HEK293 (cell line): ENCODE measurements around the gene GJC1.

Experiments used
- CTCF ChIP-seq: fragments of 450-650 bp; formaldehyde crosslinking; IDR thresholded peaks from 2 replicates; pipeline ENCODE4 v1.5.1; 2016; ENCODE audit warnings: missing biosample characterization, missing genetic modification characterization
- MYNN ChIP-seq: fragments of 450-650 bp; formaldehyde crosslinking; IDR thresholded peaks from 2 replicates; pipeline ENCODE4 v1.5.1; 2016; ENCODE audit warnings: missing biosample characterization, missing genetic modification characterization, borderline replicate concordance
- PBX3 ChIP-seq: sonication (generic); formaldehyde crosslinking; IDR thresholded peaks from 2 replicates; pipeline ENCODE4 v1.8.1; 2022; ENCODE audit warnings: mild to moderate bottlenecking, moderate library complexity, missing genetic modification reagents
- REPIN1 ChIP-seq: fragments of 450-650 bp; formaldehyde crosslinking; IDR thresholded peaks from 2 replicates; pipeline ENCODE4 v1.5.1; 2017; ENCODE audit warnings: missing biosample characterization, missing genetic modification characterization, low read depth
- ZFP37 ChIP-seq: fragments of 450-650 bp; formaldehyde crosslinking; IDR thresholded peaks from 2 replicates; pipeline ENCODE4 v1.5.1; 2016; ENCODE audit warnings: missing biosample characterization, missing genetic modification characterization
- ZNF133 ChIP-seq: fragments of 450-650 bp; formaldehyde crosslinking; IDR thresholded peaks from 2 replicates; pipeline ENCODE4 v1.5.1; 2016; ENCODE audit warnings: missing biosample characterization, missing genetic modification characterization
- ZNF274 ChIP-seq, 2 experiments: fragments of 200-500 bp in 1 of 2; fragments of 450-650 bp in 1 of 2; sonication (Bioruptor generic) in 1 of 2; formaldehyde crosslinking in 1 of 2; IDR thresholded peaks; 2 replicates each; pipeline versions ENCODE4 v1.5.1 to v1.6.1; 2014 to 2016; ENCODE audit warnings: borderline replicate concordance in 1 of 2, inconsistent platforms in 1 of 2, low read length in 1 of 2, missing biosample characterization in 1 of 2, missing genetic modification characterization in 1 of 2
- ZNF311 ChIP-seq: fragments of 450-650 bp; formaldehyde crosslinking; IDR thresholded peaks from 2 replicates; pipeline ENCODE4 v1.5.1; 2017; ENCODE audit warnings: missing biosample characterization, missing genetic modification characterization, borderline replicate concordance
- ZNF555 ChIP-seq: fragments of 450-650 bp; formaldehyde crosslinking; conservative IDR thresholded peaks from 2 replicates; pipeline ENCODE4 v1.5.1; 2017; ENCODE audit warnings: missing biosample characterization, mild to moderate bottlenecking, missing genetic modification characterization, inconsistent platforms
- TF ChIP-seq, protein P1 (sequence below): fragments of 450-650 bp; formaldehyde crosslinking; optimal IDR thresholded peaks from 2 replicates; pipeline ENCODE3; 2016; ENCODE audit warnings: missing biosample characterization, mild to moderate bottlenecking, missing genetic modification characterization

DNA sequence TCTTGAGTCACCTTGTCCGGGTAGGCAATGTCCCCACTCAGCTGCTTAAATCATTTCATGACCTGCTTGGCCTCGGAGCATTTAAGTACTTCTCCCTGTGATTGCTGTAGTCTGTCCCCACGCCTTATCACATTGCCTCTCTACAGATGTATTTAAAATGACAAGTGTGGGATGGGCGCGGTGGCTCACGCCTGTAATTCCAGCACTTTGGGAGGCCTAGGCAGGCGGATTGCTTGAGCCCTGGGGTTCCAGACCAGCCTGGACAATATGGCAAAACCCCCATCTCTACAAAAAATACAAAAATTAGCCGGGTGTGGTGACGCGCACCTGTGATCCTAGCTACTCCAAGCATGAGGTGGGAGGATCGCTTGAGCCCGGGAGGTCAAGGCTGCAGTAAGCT lies 1.3 kb upstream of the GJC1 start:
- TF ChIP-seq ZFP37: no peak
- TF ChIP-seq ZNF274 (IDR thresholded peaks at IDR 0.05; ENCODE audit: low read length): no peak
- TF ChIP-seq ZNF274 (tag by site-specific recombination; IDR thresholded peaks at IDR 0.05; ENCODE audit: borderline replicate concordance): no peak
- TF ChIP-seq CTCF (tag by site-specific recombination): no peak
- TF ChIP-seq REPIN1: no peak
- TF ChIP-seq ZNF555 (tag by site-specific recombination): no peak
- TF ChIP-seq PBX3: no peak
- TF ChIP-seq ZNF133 (tag by site-specific recombination): no peak
- no peak for TF ChIP-seq MYNN
- no peak for TF ChIP-seq ZNF311 (tag by site-specific recombination)
- TF ChIP-seq, protein P1, sequence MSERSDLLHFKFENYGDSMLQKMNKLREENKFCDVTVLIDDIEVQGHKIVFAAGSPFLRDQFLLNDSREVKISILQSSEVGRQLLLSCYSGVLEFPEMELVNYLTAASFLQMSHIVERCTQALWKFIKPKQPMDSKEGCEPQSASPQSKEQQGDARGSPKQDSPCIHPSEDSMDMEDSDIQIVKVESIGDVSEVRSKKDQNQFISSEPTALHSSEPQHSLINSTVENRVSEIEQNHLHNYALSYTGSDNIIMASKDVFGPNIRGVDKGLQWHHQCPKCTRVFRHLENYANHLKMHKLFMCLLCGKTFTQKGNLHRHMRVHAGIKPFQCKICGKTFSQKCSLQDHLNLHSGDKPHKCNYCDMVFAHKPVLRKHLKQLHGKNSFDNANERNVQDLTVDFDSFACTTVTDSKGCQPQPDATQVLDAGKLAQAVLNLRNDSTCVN: no peak
